COR-L47 (cell line): Measurements from ENCODE around the gene EYS.
"Not testable (repeated sequence)": the region's sequence is repeated elsewhere in the genome, so short reads cannot be mapped to it uniquely, and the experiment has no call there.

Experiments
- DNase-seq: peaks from one replicate; lab custom pipeline; 2025; lab: John Stamatoyannopoulos, UW

The EYS gene

DNA sequence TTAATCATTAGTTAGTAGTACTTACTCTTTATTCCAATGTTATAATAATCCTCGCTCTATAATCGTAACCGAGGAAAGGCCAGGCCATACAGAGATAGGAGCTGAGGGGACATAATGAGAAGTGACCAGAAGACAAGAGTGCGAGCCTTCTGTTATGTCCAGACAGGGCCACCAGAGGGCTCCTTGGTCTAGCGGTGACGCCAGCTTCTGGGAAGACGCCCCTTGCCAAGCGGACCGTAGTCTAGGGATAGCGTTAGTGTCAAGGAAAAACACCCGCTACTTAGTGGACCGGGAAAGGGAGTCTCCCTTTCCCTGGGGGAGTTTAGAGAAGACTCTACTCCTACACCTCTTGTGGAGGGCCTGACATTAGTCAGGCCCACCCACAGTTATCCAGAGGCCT lies 1237.6 kb downstream of the EYS start:
- DNase-seq = not testable (repeated sequence)

DNA sequence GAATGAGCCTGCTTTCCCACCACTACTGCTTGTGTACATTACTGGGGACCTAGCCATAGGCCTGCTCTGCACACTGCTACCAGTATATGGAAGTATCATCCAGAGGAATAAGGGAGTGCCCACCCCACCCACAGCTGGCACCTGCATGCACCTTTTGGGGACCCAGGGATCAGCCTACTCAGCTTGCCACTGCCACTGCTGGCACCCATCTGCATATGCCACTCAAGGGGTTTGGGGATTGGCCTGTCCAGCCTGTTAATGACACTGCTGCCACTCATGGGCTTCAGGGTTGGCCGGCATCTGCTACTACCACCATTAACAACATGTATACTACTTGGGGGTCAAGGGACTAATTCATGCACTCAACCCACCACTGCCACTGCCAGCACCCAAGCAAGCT lies 1239.4 kb downstream of the EYS start:
- DNase-seq = no peak

DNA sequence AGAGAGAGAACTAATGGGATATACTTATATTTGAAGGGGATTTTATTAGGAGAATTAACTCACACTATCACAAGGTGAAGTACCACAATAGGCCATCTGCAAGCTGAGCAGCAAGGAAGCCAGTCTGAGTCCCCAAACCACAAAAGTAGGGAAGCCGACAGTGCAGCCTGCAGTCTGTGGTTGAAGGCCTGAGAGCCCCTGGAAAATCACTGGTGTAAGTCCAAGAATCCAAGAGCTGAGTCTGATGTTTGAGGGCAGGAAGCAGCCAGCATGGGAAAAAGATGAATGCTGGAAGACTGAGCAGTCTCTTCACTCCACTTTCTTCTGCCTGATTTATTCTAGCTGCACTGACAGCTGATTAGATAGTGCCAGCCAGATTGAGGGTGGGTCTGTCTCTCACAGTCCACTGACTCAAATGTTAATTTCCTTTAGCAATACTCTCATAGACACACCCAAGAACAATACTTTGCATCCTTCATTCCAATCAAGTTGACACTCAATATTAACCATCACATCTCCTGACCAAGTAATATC lies 1247.5 kb downstream of the EYS start:
- no peak for DNase-seq

DNA sequence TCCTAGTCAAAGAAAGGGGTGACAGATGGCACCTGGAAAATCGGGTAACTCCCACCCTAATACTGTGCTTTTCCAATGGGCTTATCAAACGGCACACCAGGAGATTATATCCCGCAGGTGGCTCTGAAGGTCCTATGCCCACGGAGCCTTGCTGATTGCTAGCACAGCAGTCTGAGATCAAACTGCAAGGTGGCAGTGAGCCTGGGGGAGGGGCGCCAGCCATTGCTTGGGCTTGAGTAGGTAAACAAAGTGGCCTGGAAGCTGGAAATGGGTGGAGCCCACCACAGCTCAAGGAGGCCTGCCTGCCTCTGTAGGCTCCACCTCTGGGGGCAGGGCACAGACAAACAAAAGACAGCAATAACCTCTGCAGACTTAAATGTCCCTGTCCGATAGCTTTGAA lies 1258.9 kb downstream of the EYS start:
- not testable (repeated sequence) for DNase-seq

DNA sequence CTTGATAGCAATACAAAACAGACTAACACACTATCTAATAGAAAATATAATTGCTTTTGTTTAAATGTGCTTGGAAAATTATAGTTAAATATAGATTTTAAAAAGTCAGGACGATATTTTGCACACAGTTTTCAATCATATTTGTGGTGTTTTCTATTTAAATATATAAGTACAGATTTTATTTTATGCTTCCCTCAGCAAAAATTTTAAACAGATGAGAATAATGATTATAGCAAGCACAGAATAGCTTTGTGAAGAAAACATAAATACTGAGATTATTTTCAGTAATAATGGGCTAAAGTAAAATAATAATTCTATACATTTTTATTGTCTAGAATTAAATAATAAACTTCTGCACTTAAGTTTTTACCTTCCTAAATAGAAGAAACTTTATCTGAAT lies 1262.0 kb downstream of the EYS start:
- no peak for DNase-seq

DNA sequence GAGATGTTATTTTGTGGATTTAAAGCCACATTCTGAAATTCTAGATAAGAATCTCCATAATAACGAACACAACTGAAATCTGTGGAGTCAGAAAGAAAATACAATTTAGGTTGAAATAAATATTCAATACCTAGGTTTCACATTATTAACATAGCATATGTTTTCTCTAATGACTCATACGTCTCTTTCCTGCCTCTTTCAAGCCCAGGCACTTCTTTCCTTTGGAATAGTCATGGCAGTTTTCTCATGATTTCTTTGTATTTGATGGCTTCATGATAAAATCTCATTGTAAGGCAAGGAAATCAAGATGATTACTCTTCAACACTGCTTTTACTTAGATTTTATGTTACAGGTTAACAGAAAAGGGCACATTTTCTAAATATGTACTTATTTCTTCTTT lies 1267.8 kb downstream of the EYS start:
- DNase-seq = no peak

DNA sequence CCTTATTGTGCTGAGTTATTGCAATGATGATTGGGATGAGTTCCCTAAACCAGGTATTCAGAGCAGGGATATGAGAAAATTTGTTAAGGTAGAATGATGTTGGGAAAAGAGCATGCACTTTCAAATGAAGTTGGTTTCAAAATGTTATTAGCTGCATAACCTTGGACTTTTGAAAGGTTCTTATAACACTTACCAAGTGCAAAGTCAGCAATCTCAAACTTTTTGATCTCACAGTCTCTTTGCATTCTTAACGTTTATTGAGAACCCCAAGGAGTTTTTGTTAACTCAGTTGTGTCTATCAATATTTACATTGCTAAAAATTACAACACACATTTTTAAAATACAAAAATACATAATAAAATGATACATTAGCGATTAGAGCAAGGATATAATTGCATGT lies 1269.0 kb downstream of the EYS start:
- DNase-seq = no peak

DNA sequence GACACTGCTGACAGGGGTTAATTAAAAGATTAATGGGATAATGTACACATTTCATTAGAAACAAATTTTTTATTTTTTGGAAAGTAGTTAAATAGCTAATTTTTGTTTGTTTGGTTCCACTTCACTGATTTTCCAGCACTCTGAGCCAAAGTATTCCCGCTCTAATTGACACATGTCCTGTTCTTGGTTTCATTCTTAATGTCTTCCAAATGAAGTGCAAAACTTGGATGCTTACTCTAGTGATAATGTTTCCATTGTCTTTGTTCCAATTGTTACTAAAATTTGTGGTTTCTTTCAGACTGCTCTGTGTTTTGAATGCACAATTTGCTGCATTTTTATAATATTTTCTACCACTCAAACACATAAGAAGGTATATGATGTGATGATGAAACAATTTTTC lies 1277.1 kb downstream of the EYS start:
- DNase-seq = no peak

DNA sequence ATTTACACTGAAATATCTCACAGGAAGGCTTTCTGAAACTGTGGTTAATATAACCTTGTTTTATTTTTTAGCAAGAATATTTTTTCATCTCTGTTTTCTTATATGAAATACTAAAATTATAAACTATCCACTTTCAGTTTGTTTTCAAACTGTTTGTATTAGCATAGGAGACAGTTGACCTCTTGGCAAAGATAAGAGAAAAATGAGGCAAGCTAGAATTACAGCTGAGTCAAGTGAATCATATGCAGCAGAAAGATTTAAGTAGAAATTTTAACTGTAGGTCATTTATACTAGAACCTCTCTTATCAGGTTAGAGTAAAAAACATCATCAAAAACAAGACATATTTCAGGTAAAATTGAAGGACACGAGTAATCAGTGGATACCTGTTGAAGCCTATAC lies 1278.8 kb downstream of the EYS start:
- no peak for DNase-seq

DNA sequence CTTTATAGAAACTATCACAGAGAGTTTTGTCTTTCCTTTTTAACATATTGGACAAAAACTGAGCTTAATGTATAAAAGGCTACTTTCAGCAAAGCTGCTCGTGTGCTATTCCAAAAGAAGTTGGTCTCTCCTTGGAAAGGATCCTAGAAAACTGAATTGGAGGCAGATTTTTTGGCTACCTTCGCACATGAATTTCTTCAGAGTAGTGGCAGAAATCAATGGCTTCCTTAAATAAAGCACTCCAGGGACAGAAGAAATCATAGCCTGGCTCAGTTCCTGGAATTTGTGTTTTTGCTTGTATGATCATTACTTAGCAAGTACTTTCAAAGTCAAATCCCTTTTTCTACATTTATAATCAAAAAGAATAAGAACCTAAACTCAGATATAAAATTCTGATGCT lies 1291.1 kb downstream of the EYS start:
- DNase-seq = no peak

DNA sequence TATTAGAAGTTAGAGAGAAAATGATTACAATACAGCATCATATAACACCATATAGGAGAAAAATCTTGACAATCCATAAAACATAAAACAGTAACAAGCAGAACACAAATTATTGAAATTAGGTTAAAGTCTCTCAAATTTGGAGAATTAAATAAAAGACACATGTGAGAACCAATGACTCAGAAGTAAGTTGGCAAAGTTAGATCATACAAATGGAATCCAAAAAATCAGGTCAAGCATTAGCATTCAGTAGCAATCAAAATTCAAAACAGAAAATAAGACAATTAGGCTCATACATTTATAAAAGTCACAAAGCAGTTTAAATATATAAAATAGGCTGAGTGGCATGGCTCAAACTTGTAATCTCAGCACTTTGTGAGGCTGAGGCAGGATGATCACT lies 1295.8 kb downstream of the EYS start:
- DNase-seq = no peak

DNA sequence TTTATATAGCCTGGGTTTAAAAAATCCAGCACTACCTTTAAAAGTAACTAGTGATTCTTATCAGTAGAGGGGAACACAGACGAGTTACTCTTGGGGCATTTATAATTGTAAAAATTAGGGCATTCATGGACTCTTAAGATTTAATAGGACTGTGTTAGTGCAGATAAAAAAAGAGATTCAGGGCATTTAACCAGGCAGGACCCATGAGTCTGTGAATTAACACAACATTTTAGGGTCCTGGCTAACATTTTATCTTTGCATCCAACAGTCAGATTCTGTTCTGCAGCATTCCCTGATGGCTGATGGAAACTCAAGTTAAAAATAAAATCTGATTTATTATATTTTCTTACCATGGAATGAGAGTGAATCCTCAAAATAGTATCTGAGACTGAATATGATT lies 1297.1 kb downstream of the EYS start:
- no peak for DNase-seq

DNA sequence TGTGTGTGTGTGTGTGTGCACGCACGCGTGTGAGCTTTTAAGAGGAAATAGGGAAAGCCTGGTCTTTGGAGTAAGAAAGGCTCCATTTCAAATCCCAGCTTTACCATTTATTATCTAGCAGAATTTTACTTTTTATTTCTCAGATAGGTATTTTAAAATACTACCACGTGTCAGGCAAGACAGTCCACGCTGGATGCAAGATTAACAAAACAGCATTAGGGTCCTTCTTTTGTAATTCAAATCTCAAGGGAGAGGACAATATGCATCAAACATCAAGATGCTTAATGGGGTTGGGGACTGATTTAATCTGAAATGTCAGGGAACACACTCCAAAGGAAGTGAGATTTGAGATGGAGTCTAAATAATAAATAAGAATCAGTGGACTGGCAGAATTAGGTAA lies 1302.6 kb downstream of the EYS start:
- DNase-seq = no peak

DNA sequence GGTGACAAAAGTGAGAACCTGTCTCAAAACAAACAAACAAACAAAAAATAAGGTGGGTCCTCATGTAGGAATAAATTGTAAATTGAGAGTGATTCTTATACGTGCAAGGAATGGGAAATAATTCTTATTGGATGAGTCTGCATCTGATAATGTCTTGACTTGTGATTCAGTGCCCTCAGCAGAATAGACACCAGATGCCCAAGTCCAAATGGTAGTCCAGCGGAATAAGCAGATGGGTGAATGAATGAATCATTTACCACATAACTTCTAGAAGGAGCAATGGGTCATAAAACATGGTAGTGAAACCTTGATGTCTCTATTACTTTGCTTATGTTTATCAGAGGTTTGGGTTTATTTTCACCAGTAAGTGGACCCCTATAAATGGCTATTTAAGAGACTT lies 1323.7 kb downstream of the EYS start:
- no peak for DNase-seq

DNA sequence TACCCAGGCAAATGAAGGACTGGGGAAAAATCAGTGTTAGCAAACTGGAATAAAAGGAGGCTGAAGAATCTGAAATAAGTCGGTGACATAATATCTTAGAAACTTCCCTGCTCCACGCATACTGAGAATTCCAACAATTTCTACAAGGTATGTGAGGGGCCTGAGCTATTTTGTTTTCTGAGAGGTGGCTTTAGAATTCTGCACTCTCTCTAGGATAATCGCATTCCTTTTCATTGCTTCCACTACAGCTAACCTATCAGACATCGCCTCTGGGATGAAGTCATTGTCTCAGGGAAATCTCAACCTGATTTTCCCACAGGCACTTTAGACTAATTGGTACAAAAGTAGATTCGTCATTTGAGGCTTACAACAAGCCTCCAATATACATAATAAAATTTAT lies 1330.6 kb downstream of the EYS start:
- DNase-seq = no peak

DNA sequence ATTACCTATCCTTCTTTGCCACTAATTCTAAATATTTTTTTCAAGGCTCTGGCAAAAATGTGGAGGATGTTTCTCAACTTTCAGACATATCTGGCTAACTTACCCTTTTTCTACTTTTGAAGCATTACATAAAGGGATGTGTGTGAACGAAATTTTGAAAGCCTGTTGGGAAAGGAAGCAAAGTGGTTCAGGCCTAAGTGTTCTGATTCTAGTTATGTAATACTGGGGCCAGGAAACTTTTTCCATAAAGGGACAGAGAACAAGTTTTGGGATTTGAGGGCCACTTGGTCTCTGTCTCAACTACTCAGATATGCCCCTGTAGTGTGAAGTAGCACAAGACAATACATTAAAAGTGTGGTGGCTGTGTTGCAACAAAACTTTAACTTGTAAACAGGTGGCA lies 1349.6 kb downstream of the EYS start:
- no peak for DNase-seq

DNA sequence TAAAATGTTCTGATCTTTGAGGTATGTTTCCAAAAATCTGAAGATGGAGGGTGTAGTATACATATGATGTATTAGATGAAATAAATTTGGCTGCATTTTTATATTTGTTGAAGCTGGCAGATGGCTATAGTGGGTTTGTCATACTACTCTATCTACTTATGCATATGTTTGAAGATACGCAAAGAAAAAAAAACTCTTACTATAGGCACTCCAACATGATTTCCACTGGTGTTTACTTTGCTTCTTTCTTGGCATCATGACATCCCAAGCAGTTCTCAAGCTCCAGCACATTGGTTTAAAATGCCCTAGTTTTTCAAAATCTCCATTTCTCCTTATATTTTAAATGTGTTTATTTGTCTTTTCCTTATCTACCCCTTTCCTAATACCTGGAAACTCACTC lies 1359.6 kb downstream of the EYS start:
- no peak for DNase-seq

DNA sequence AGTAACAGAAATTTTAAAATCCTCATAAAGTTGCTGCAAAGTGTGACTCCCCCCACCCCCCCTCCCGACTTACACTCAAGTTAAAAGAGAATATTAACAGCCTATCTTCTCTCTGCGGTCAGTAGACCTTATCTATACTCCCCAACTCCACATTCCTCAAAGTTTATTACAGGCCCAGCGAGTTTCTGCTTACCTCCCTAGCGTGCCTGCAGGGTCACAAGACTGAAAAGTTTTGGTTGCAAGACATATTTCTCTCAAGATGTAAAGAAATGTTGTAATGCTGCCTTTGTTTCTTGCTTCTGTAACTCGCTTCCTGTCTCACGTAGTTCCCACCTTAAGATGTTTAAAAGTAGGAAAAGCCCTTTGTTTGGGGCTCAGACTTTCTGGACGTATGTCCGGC lies 1371.8 kb downstream of the EYS start:
- DNase-seq = no peak

DNA sequence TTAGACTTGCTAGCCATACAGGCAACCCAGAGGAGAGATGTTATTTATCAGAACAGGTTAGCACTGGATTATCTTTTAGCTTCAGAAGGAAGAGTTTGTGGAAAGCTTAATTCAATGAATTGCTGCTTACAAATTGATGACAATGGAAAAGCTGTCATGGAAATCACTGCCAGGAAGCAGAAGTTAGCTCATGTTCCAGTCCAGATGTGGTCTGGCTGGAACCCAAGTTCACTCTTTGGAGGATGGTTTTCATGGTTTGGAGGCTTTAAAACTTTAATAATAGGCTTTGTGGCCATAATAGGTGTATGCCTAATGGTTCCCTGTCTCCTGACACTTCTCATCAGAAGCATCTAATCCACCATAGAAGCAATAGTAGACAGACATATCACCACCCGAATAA lies 1372.4 kb downstream of the EYS start:
- no peak for DNase-seq

DNA sequence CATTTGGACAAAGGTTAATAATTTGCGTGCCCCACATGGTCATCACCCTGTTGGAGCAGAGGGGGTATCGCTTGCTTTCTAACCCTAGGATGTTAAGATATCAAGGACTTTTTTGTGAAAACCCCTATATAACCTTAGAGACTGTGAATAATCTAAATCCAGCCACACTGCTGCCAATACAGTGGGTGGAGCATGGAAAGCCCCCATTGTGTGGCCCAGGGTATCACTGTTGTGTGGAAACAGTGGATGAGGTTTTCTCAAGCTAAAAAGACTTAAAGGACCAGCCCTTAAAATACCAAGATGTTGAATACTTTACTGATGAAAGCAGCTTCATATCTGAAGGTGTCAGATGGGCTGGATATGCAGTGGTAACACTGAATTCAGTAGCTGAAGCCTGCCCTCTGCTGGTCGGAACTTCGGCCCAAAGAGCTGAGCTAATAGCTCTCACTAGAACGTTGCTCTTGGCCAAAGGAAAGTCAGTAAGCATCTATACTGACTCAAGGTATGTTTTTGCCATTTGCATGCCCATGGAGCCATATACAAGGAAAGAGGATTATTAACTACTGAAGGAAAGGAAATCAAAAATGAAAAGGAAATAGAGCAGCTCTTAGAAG lies 1376.2 kb downstream of the EYS start:
- peak; percentile 6 for DNase-seq

DNA sequence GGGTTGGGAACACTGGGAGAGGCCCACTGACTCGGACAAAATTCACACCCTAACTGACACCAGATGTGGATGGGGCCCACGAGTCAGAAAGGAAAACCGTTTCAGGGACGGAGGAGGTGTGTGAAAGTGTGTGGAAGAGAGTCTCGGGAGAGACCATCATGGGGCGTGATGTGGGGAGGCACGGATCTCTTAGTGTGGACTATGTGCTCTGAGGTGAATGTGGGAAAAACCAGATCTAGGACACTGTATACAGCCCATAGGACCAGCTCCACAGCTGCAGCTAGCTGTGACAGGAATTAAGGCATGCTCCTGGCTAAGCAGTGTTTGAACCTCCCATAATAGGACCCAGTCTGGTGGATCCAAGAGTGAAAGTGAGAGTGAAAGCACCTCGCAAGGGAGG lies 1380.1 kb downstream of the EYS start:
- no peak for DNase-seq

DNA sequence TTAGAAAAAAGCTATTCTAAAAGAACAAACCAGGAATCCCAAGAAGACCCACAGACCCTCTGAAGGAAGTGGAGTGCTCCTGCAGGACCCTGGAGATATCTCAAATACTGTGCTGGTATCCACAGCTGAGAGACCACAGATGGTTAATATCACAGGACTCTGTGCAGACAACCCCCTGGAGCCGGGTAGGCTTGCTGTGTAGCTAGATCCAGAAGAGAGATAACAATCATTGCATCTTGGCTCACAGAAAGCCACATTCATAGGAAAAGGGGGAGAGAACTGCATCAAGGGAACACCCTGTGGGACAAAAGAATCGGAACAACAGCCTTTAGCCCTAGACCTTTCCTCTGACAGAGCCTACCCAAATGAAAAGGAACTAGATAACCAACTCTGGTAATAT lies 1381.9 kb downstream of the EYS start:
- no peak for DNase-seq

DNA sequence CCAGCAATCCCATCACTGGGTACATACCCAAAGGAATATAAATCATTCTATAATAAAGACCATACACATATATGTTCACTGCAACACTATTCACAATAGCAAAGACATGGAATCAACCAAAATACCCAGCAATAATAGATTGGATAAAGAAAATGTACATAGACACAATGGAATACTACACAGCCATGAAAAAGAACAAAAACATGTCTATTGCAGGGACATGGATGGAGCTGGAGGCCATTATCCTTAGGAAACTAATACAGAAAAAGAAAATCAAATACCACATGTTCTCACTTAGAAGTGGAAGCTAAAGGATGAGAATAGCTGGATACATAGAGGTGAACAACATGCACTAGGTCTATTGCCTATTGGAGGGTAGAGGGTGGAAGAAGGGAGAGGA lies 1396.8 kb downstream of the EYS start:
- no peak for DNase-seq
